OCI-LY3 (cell line): ENCODE results near the gene TEX19.
"Not testable (repeated sequence)": the region's sequence is repeated elsewhere in the genome, so short reads cannot be mapped to it uniquely, and the experiment has no call there.

Experiments
- H2AFZ ChIP-seq: fragments of 200-600, 300-600 bp; shearing (Covaris generic); 2 replicates; pipeline ENCODE4 v1.6.0; 2014; ENCODE audit warnings: antibody characterized with exemption, low read depth, low read length
- H3K27ac ChIP-seq: fragments of 200-600, 300-600 bp; sonication (generic); 2 replicates; pipeline ENCODE4 v1.5.1; 2014; ENCODE audit warnings: mild to moderate bottlenecking, low read length, moderate library complexity, mixed read lengths
- H3K27me3 ChIP-seq: fragments of 200-600, 300-600 bp; sonication (generic); 2 replicates; pipeline ENCODE4 v1.6.1; 2014; ENCODE audit warnings: low read depth, low read length, mixed read lengths
- H3K36me3 ChIP-seq: fragments of 200-600, 300-600 bp; sonication (generic); replicated peaks from 2 replicates; pipeline ENCODE3; 2014; ENCODE audit warnings: low read depth, low read length, mixed read lengths
- H3K4me1 ChIP-seq: fragments of 300-600, 200-600 bp; sonication (generic); 2 replicates; pipeline ENCODE4 v1.6.1; 2014; ENCODE audit warnings: low read length, mixed read lengths
- H3K4me2 ChIP-seq: fragments of 200-600, 300-600 bp; sonication (generic); 2 replicates; pipeline ENCODE4 v1.6.1; 2014; ENCODE audit warnings: low read length, mixed read lengths
- H3K4me3 ChIP-seq: fragments of 300-600, 200-600 bp; sonication (generic); 2 replicates; pipeline ENCODE4 v1.5.1; 2014; ENCODE audit warnings: antibody characterized with exemption, mild to moderate bottlenecking, low read length, moderate library complexity
- H3K79me2 ChIP-seq: fragments of 300-600, 200-600 bp; shearing (Covaris generic); 2 replicates; pipeline ENCODE4 v1.6.1; 2014; ENCODE audit warnings: mild to moderate bottlenecking, low read length, mixed read lengths
- H3K9ac ChIP-seq: fragments of 300-600, 200-600 bp; shearing (Covaris generic); 2 replicates; pipeline ENCODE4 v1.6.0; 2014; ENCODE audit warnings: mild to moderate bottlenecking, low read length, moderate library complexity
- H3K9me3 ChIP-seq: fragments of 200-600, 300-600 bp; shearing (Covaris generic); 2 replicates; pipeline ENCODE4 v1.6.1; 2014; ENCODE audit warnings: low read length, mixed read lengths; ENCODE audit not compliant: insufficient read depth
- H4K20me1 ChIP-seq: fragments of 200-600, 300-600 bp; sonication (generic); 2 replicates; pipeline ENCODE4 v1.6.1; 2016; ENCODE audit warnings: low read length, mixed read lengths; ENCODE audit not compliant: insufficient read depth
- CTCF ChIP-seq: fragments of 200-600, 300-600 bp; sonication (generic); IDR thresholded peaks from 2 replicates; pipeline ENCODE4 v1.5.1; 2014; ENCODE audit warnings: antibody characterized with exemption, low read length, low read depth
- EZH2phosphoT487 ChIP-seq: fragments of 200-600 bp; shearing (Covaris generic); IDR thresholded peaks from 2 replicates; pipeline ENCODE4 v1.6.1; 2018; ENCODE audit warnings: antibody characterized with exemption, mixed run types, low read depth

The TEX19 gene

DNA sequence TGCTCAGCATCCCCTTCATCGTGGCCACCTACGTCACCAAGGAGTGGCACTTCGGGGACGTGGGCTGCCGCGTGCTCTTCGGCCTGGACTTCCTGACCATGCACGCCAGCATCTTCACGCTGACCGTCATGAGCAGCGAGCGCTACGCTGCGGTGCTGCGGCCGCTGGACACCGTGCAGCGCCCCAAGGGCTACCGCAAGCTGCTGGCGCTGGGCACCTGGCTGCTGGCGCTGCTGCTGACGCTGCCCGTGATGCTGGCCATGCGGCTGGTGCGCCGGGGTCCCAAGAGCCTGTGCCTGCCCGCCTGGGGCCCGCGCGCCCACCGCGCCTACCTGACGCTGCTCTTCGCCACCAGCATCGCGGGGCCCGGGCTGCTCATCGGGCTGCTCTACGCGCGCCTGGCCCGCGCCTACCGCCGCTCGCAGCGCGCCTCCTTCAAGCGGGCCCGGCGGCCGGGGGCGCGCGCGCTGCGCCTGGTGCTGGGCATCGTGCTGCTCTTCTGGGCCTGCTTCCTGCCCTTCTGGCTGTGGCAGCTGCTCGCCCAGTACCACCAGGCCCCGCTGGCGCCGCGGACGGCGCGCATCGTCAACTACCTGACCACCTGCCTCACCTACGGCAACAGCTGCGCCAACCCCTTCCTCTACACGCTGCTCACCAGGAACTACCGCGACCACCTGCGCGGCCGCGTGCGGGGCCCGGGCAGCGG lies 15.7 kb downstream of the TEX19 start:
- no peaks in the 10 kb centered on the region for H3K36me3 ChIP-seq

GRCh38 chr17:82375359-82376041 lies 16.5 kb downstream of the TEX19 start:
- Histone ChIP-seq H3K36me3 (no peaks in the 10 kb centered on the region), H3K9ac (no peak overlapping the region), H3K27me3 (peaks cover 4% of the 10 kb centered on the region), H3K9me3 (no peaks in the 10 kb centered on the region), H2AFZ (no peak overlapping the region), H3K79me2 (no peaks in the 10 kb centered on the region), H3K4me1 (peaks cover 4% of the 10 kb centered on the region), H4K20me1 (no peaks in the 10 kb centered on the region), H3K4me2 (no peak overlapping the region), H3K27ac (no peak overlapping the region), H3K4me3 (no peak overlapping the region)
- no peak for TF ChIP-seq EZH2phosphoT487
- no peak for TF ChIP-seq CTCF

More for the DNA sequence above, 15.7 kb downstream of the TEX19 start:
- no peaks in the 10 kb centered on the region for H3K79me2 ChIP-seq
- TF ChIP-seq CTCF (no peak), EZH2phosphoT487 (no peak)
- peaks cover 6% of the 10 kb centered on the region for H3K4me1 ChIP-seq
- no peaks in the 10 kb centered on the region for H3K9me3 ChIP-seq
- no peak overlapping the region for H3K4me3 ChIP-seq
- H3K9ac ChIP-seq = no peak overlapping the region
- peaks cover 4% of the 10 kb centered on the region for H3K27me3 ChIP-seq
- no peak overlapping the region for H2AFZ ChIP-seq
- no peak overlapping the region for H3K27ac ChIP-seq
- H4K20me1 ChIP-seq = no peaks in the 10 kb centered on the region
- H3K4me2 ChIP-seq = no peak overlapping the region

DNA sequence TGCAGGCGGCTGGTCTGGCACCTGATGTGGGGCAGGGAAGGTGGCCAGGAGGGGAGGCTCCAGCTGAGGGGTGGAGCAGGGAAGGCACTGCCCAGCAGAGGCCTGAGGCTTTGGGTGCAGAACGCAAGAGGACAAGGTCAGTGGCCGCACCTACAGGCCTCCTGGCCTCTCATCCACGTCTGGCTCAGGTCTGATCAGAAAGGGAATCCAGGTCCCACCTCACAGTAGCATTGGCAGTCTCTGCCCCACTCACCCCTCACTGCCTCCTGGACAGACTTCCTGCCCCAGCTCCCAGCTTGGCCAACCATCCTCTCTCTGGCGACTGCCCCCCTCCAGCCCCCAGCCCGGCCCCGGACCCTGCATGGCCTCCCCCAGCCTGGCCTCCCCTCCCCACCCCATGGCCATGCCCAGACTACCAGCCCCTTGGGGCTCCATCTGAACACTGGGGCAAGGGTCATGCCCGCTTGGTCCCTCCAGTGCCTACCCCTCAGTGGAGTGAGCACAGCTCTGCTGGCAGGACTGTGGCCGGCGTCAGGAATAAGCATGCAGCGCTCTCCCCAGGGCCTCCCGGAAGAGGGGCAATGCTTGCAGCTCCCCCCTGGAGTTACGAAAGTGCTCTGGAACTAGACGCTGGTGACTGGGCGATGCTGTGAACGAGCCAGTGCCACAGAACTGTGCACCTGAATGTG lies 17.1 kb downstream of the TEX19 start:
- Histone ChIP-seq H3K79me2 (no peaks in the 10 kb centered on the region), H2AFZ (no peak overlapping the region), H3K36me3 (no peaks in the 10 kb centered on the region), H3K4me2 (no peak overlapping the region), H3K4me3 (no peak overlapping the region), H3K9me3 (no peaks in the 10 kb centered on the region), H3K27me3 (peaks cover 4% of the 10 kb centered on the region), H3K4me1 (no peaks in the 10 kb centered on the region), H3K9ac (no peak overlapping the region), H4K20me1 (no peaks in the 10 kb centered on the region), H3K27ac (no peak overlapping the region)
- TF ChIP-seq EZH2phosphoT487 = no peak
- TF ChIP-seq CTCF = no peak

- not testable (repeated sequence) for H2AFZ ChIP-seq, H3K9ac ChIP-seq, H3K4me2 ChIP-seq, H3K27ac ChIP-seq, H3K9me3 ChIP-seq, H3K36me3 ChIP-seq, H3K4me3 ChIP-seq, H3K79me2 ChIP-seq, H3K27me3 ChIP-seq, H4K20me1 ChIP-seq, H3K4me1 ChIP-seq
These were observed 18.2 kb downstream of the TEX19 start for GRCh38 chr17:82377294-82377693.
